ENCODE data around the gene PLET1. TPM values are rescaled to one million over a fixed set of nuclear protein-coding genes. Genes with fewer than 3 reads are reported as not detected.

The PLET1 gene
- total RNA-seq, 4 donors from 2014 or later, result not detected

DNA sequence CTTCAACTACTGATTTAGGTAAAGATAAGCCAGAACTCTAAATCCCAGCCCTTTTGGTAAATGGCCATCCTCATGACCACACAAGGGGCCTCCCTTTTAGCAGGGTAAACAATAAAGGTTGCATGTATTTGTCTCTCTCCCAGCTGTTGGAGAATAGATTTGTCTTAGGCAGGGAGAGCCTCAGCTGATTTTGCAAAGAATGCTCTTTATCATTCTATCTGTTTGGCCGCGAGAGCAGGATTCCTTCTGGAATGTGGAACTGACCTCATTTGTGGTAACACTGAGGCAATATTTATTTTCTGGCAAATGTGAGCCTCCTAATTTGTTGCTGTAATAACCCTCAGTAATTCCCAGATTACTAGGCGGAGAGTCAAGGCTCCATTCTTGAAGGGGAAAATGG is 19.2 kb downstream of the PLET1 start:
- TF ChIP-seq, protein P1, sequence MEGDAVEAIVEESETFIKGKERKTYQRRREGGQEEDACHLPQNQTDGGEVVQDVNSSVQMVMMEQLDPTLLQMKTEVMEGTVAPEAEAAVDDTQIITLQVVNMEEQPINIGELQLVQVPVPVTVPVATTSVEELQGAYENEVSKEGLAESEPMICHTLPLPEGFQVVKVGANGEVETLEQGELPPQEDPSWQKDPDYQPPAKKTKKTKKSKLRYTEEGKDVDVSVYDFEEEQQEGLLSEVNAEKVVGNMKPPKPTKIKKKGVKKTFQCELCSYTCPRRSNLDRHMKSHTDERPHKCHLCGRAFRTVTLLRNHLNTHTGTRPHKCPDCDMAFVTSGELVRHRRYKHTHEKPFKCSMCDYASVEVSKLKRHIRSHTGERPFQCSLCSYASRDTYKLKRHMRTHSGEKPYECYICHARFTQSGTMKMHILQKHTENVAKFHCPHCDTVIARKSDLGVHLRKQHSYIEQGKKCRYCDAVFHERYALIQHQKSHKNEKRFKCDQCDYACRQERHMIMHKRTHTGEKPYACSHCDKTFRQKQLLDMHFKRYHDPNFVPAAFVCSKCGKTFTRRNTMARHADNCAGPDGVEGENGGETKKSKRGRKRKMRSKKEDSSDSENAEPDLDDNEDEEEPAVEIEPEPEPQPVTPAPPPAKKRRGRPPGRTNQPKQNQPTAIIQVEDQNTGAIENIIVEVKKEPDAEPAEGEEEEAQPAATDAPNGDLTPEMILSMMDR (IDR thresholded peaks at IDR 0.05; ENCODE audit: low read depth), result no peak

DNA sequence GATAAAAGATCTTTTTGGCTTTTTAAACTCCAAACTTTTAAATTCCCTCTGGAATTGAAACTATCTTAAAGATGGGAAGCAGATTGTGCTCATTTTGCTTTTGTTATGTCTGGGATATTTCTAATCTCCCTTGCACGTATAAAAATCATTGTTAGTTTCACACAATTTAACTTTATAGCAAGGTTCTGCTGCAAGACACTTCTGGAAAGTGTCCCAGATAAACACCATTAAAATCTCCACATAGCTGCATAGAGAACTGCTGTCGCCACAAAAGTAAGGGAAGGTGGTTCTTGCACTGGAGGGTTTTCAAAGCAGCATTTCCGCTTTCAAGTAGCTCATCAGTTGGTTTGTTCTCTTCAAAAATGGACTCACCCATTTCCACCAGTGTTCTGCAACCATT is 22.6 kb downstream of the PLET1 start:
- TF ChIP-seq, protein P1 (IDR thresholded peaks at IDR 0.05; ENCODE audit: low read depth), result no peak

DNA sequence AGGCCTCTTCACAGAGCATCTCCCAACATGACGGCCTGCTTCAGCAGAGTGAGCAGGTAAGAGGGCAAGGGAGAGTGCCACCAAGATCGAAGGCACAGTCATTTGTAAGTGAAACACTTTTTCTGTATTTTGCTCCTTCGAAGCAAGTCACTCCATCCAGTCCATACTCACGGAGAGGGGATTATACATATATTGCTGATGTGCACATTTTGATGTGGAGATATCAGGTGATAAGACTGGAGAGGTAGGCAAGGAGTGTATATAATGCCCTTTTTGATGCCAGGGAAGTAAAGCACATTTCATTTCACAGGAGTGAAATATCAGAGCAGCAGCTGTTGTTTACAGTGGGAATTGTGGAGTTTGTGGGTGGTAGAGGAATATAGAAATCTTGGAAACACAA is 23.2 kb downstream of the PLET1 start:
- TF ChIP-seq, protein P1 (IDR thresholded peaks at IDR 0.05; ENCODE audit: low read depth), result no peak

DNA sequence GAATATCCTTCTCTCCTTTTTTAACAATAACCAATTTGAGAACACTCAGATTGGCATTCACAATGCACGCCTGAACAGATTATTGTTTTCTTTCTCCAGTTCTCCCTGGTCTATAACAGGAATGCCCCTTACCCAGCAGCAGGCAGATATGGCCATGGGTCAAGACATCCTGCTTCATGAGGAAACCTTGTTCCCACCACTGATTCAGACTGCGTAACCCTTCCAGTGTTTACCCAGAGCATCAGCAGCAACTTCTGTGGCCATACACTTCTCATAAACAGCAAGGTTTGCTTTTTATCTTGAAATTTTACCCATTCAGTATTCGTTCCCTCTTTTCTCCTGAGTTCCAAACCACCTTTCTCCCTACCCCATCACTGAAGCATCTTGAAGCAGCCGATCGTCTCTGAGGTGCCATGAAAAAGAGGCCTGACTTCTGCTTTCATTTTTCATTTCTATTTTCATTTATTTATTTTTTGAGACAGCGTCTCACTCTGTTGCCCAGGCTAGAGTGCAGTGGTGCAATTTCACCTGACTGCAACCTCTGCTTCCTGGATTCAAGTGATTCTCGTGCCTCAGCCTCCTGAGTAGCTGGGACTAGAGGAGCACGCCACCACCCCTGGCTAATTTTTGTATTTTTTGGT is 24.8 kb downstream of the PLET1 start:
- TF ChIP-seq, protein P1 (IDR thresholded peaks at IDR 0.05; ENCODE audit: low read depth), result no peak

DNA sequence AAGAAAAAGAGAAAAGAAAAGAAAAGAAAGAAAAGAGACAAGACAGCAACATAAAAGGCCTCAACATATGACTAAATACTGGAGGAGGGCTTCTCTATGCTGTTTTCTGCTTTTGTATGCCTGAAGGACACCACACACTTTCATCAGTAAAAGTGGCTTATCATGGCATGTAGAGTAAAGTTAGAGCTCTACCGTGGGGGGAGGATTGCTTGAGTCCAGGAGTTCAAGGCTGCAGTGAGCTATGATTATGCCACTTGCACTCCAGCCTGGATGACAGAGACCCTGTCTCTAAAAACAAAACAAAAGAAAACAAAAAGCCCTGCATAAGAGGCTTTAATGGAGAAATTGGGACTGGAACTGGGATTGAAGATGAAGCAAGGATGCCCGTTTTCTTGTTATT is 28.7 kb downstream of the PLET1 start:
- TF ChIP-seq, protein P1 (IDR thresholded peaks at IDR 0.05; ENCODE audit: low read depth), result no peak

DNA sequence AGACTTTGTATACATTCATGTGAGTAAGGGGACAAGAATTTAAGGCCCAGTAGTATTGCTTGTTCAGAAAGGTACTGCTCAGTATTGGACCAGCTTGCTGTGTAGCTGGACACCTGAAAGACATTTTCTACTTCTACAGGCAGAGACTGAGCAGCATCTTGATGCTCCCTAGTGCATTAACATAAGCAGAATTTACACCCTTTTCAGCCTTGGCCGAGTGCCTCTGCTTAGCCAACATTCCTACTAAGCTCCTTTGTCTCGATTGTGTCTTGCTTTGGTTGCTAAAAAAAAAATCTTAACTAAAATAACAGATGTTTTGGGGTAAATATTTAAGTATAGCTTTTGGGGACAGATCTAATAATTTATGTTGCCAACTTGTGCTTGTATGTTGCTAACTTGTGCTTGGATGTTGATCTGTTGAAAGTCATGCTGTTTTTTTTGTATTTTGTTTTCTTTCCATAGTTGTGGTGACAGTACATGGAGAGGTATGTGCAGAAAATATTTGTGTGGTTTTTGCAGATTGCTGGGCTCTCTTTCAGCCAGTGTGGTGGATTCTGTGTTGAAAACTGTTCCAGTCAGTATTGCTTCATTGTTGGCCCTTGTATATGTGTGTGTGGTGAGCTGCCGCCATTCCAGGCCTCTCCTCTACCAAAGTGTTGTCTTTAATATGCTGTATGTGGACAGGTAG is 30.8 kb downstream of the PLET1 start:
- TF ChIP-seq, protein P1 (IDR thresholded peaks at IDR 0.05; ENCODE audit: low read depth), result no peak

DNA sequence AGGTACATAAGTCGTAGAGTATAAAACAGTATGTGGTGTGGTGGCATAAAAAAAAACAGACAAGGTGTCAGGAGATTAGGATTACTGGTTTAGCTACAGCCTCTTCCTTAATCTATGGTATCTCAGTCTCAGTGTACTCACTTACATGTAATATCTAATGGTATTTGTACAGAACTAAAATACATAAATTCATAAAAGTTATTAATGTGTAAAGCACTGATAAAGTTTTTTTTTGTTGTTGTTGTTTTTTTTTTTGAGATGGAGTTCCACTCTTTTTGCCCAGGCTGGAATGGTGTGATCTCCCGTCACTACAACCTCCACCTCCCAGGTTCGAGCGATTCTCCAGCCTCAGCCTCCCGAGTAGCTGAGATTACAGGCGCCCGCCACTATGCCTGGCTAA is 31.5 kb downstream of the PLET1 start:
- TF ChIP-seq, protein P1 (IDR thresholded peaks at IDR 0.05; ENCODE audit: low read depth), result no peak

Data from subcutaneous adipose tissue (tissue), 4 donors.